ENCODE data around the gene KLK4. TPM values are rescaled to one million over a fixed set of nuclear protein-coding genes. Genes with fewer than 3 reads are reported as not detected.

Gene KLK4
- total RNA-seq, 2 experiments from 2014 or later: not detected

DNA sequence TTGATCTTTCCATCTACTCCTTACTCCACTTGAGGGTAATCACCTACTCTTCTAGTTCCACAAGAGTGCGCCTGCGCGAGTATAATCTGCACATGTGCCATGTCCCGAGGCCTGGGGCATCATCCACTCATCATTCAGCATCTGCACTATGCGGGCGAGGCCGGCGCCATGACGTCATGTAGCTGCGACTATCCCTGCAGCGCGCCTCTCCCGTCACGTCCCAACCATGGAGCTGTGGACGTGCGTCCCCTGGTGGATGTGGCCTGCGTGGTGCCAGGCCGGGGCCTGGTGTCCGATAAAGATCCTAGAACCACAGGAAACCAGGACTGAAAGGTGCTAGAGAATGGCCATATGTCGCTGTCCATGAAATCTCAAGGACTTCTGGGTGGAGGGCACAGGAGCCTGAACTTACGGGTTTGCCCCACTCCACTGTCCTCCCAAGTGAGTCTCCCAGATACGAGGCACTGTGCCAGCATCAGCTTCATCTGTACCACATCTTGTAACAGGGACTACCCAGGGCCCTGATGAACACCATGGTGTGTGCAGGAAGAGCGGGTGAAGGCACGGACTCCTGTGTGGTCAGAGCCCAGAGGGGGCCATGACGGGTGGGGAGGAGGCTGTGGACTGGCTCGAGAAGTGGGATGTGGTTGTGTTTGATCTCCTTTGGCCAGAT is 40.6 kb downstream of the KLK4 start:
- Mint-ChIP-seq H3K27me3 (ENCODE audit: low read depth) (peaks cover 25% of the 10 kb centered on the region), H3K9me3 (no peaks in the 10 kb centered on the region), H3K27ac (no peak overlapping the region), H3K4me1 (ENCODE audit: low read depth) (no peaks in the 10 kb centered on the region), H3K36me3 (ENCODE audit: low read depth) (no peaks in the 10 kb centered on the region), H3K4me3 (no peak overlapping the region)
- CTCF ChIA-PET: no interaction called here
- intact Hi-C loops (cut with micrococcal nuclease): no loop called here
- peak; percentile 54 for DNase-seq

DNA sequence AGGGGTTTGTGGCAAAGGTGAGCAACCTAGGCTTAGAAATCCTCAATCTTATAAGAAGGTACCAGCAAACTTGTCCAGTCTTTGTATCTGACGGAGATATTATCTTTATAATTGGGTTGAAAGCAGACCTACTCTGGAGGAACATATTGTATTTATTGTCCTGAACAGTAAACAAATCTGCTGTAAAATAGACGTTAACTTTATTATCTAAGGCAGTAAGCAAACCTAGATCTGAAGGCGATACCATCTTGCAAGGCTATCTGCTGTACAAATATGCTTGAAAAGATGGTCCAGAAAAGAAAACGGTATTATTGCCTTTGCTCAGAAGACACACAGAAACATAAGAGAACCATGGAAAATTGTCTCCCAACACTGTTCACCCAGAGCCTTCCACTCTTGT is 41.7 kb downstream of the KLK4 start:
- H3K4me1 Mint-ChIP-seq (ENCODE audit: low read depth): no peaks in the 10 kb centered on the region
- CTCF ChIA-PET: no interaction called here
- no peaks in the 10 kb centered on the region for H3K36me3 Mint-ChIP-seq (ENCODE audit: low read depth)
- no peak overlapping the region for H3K4me3 Mint-ChIP-seq
- no peaks in the 10 kb centered on the region for H3K9me3 Mint-ChIP-seq
- no peak overlapping the region for H3K27ac Mint-ChIP-seq
- intact Hi-C loops (cut with micrococcal nuclease): no loop called here
- peaks cover 25% of the 10 kb centered on the region for H3K27me3 Mint-ChIP-seq (ENCODE audit: low read depth)
- no peak for DNase-seq

DNA sequence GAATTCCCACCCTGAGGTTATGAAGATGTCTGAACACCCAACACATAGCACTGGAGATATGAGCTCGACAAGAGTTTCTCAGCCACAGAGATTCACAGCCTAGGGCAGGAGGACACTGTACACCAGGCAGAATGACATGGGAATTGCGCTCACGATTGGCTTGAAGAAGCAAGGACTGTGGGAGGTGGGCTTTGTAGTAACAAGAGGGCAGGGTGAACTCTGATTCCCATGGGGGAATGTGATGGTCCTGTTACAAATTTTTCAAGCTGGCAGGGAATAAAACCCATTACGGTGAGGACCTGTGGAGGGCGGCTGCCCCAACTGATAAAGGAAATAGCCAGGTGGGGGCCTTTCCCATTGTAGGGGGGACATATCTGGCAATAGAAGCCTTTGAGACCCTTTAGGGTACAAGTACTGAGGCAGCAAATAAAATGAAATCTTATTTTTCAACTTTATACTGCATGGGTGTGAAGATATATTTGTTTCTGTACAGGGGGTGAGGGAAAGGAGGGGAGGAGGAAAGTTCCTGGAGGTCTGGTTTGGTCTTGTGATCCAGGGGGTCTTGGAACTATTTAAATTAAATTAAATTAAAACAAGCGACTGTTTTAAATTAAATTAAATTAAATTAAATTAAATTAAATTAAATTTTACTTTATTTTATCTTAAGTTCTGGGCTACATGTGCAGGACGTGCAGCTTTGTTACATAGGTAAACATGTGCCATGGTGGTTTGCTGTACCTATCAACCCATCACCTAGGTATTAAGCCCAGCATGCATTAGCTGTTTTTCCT is 49.5 kb downstream of the KLK4 start:
- DNase-seq: no peak
- Mint-ChIP-seq H3K36me3 (ENCODE audit: low read depth) (no peaks in the 10 kb centered on the region), H3K4me3 (no peak overlapping the region), H3K4me1 (ENCODE audit: low read depth) (no peaks in the 10 kb centered on the region), H3K27me3 (ENCODE audit: low read depth) (peaks cover 43% of the 10 kb centered on the region), H3K9me3 (peaks cover 14% of the 10 kb centered on the region), H3K27ac (no peak overlapping the region)
- CTCF ChIA-PET: no interaction called here
- intact Hi-C loops (cut with micrococcal nuclease): no loop called here

DNA sequence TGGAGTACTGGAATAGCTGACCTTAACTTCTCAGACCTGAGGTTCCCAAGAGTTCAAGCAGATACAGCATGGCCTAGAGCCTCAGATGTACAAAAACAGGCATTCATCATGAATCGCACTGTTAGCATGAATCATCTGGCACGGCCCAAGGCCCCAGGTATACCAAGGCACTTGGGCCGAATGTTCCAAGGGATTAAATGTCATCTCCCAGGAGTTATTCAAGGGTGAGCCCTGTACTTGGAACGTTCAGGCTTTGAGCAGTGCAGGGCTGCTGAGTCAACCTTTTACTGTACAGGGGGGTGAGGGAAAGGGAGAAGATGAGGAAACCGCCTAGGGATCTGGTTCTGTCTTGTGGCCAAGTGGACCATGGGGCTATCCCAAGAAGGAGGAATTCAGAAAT is 50.2 kb downstream of the KLK4 start:
- intact Hi-C loops (cut with micrococcal nuclease): no loop called here

DNA sequence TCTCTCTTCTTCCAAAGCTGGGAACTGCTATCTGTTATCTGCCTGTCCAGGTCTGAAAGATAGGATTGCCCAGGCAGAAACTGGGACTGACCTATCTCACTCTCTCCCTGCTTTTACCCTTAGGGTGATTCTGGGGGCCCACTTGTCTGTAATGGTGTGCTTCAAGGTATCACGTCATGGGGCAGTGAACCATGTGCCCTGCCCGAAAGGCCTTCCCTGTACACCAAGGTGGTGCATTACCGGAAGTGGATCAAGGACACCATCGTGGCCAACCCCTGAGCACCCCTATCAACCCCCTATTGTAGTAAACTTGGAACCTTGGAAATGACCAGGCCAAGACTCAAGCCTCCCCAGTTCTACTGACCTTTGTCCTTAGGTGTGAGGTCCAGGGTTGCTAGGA is 51.3 kb downstream of the KLK4 start:
- CTCF ChIA-PET: no interaction called here
- peaks cover 47% of the 10 kb centered on the region for H3K27me3 Mint-ChIP-seq (ENCODE audit: low read depth)
- no peak overlapping the region for H3K4me3 Mint-ChIP-seq
- no peaks in the 10 kb centered on the region for H3K4me1 Mint-ChIP-seq (ENCODE audit: low read depth)
- DNase-seq: no peak
- no peaks in the 10 kb centered on the region for H3K36me3 Mint-ChIP-seq (ENCODE audit: low read depth)
- H3K9me3 Mint-ChIP-seq: peaks cover 14% of the 10 kb centered on the region
- no peak overlapping the region for H3K27ac Mint-ChIP-seq
- intact Hi-C loops (cut with micrococcal nuclease): no loop called here

More for the DNA sequence above, 50.2 kb downstream of the KLK4 start:
- Mint-ChIP-seq H3K4me3 (no peak overlapping the region), H3K27ac (no peak overlapping the region), H3K4me1 (ENCODE audit: low read depth) (no peaks in the 10 kb centered on the region), H3K36me3 (ENCODE audit: low read depth) (no peaks in the 10 kb centered on the region), H3K9me3 (peaks cover 14% of the 10 kb centered on the region), H3K27me3 (ENCODE audit: low read depth) (peaks cover 40% of the 10 kb centered on the region)
- CTCF ChIA-PET: no interaction called here
- DNase-seq: no peak

DNA sequence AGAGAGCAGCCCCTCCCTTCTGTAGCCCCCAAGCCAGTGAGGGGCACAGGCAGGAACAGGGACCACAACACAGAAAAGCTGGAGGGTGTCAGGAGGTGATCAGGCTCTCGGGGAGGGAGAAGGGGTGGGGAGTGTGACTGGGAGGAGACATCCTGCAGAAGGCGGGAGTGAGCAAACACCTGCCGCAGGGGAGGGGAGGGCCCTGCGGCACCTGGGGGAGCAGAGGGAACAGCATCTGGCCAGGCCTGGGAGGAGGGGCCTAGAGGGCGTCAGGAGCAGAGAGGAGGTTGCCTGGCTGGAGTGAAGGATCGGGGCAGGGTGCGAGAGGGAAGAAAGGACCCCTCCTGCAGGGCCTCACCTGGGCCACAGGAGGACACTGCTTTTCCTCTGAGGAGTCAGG is 52.3 kb downstream of the KLK4 start:
- H3K9me3 Mint-ChIP-seq: peaks cover 14% of the 10 kb centered on the region
- H3K4me3 Mint-ChIP-seq: no peak overlapping the region
- H3K36me3 Mint-ChIP-seq (ENCODE audit: low read depth): no peaks in the 10 kb centered on the region
- no peak overlapping the region for H3K27ac Mint-ChIP-seq
- H3K27me3 Mint-ChIP-seq (ENCODE audit: low read depth): peaks cover 51% of the 10 kb centered on the region
- DNase-seq: no peak
- no peaks in the 10 kb centered on the region for H3K4me1 Mint-ChIP-seq (ENCODE audit: low read depth)
- intact Hi-C loops (cut with micrococcal nuclease): no loop called here
- CTCF ChIA-PET: no interaction called here

DNA sequence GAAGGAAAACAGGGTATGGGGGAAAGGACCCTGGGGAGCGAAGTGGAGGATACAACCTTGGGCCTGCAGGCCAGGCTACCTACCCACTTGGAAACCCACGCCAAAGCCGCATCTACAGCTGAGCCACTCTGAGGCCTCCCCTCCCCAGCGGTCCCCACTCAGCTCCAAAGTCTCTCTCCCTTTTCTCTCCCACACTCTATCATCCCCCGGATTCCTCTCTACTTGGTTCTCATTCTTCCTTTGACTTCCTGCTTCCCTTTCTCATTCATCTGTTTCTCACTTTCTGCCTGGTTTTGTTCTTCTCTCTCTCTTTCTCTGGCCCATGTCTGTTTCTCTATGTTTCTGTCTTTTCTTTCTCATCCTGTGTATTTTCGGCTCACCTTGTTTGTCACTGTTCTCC is 53.8 kb downstream of the KLK4 start:
- Mint-ChIP-seq H3K27ac (no peak overlapping the region), H3K4me1 (ENCODE audit: low read depth) (no peaks in the 10 kb centered on the region), H3K4me3 (no peak overlapping the region), H3K9me3 (peaks cover 14% of the 10 kb centered on the region), H3K27me3 (ENCODE audit: low read depth) (peaks cover 51% of the 10 kb centered on the region), H3K36me3 (ENCODE audit: low read depth) (no peaks in the 10 kb centered on the region)
- DNase-seq: no peak
- CTCF ChIA-PET: no interaction called here
- intact Hi-C loops (cut with micrococcal nuclease): no loop called here

Other genes with a start within 250 kb of the KLK4 start
- gene SHANK1, start 191.6 kb downstream of the KLK4 start, total RNA-seq: not detected
- gene CLEC11A, start 188.0 kb downstream of the KLK4 start, total RNA-seq: 1 to 10 TPM in 1 of 2 experiments, under 1 TPM in 1; 0.69 to 1.4 TPM
- gene GPR32, start 140.9 kb downstream of the KLK4 start, total RNA-seq: not detected
- not detected for gene ACP4, start 121.0 kb downstream of the KLK4 start, total RNA-seq
- 1 to 10 TPM in 1 of 2 experiments, under 1 TPM in 1; 0.79 to 1.1 TPM for gene KLK1, start 87.6 kb downstream of the KLK4 start, total RNA-seq
- not detected for gene KLK15, start 77.8 kb downstream of the KLK4 start, total RNA-seq
- gene KLK3, start 56.5 kb downstream of the KLK4 start, total RNA-seq: not detected
- gene KLK2, start 38.0 kb downstream of the KLK4 start, total RNA-seq: not detected
- not detected for gene KLK5, start 41.6 kb upstream of the KLK4 start, total RNA-seq
- gene KLK6, start 58.2 kb upstream of the KLK4 start, total RNA-seq: not detected
- not detected for gene KLK7, start 72.5 kb upstream of the KLK4 start, total RNA-seq
- not detected for gene KLK8, start 90.2 kb upstream of the KLK4 start, total RNA-seq
- not detected for gene KLK10, start 108.3 kb upstream of the KLK4 start, total RNA-seq
- not detected for gene KLK11, start 115.2 kb upstream of the KLK4 start, total RNA-seq
- gene KLK12, start 123.6 kb upstream of the KLK4 start, total RNA-seq: not detected
- not detected for gene KLK13, start 153.7 kb upstream of the KLK4 start, total RNA-seq
- under 1 TPM; 0.69 to 0.79 TPM for gene KLK14, start 171.5 kb upstream of the KLK4 start, total RNA-seq
- 1 to 10 TPM; 9.2 to 9.9 TPM for gene CTU1, start 197.0 kb upstream of the KLK4 start, total RNA-seq
- gene SIGLEC9, start 213.5 kb upstream of the KLK4 start, total RNA-seq: 1 to 10 TPM; 1.7 to 1.9 TPM
- not detected for gene SIGLEC7, start 230.9 kb upstream of the KLK4 start, total RNA-seq